ENCODE data around the gene CCDC83.
"Not testable (repeated sequence)": the region's sequence is repeated elsewhere in the genome, so short reads cannot be mapped to it uniquely, and the experiment has no call there.

CCDC83 gene

DNA sequence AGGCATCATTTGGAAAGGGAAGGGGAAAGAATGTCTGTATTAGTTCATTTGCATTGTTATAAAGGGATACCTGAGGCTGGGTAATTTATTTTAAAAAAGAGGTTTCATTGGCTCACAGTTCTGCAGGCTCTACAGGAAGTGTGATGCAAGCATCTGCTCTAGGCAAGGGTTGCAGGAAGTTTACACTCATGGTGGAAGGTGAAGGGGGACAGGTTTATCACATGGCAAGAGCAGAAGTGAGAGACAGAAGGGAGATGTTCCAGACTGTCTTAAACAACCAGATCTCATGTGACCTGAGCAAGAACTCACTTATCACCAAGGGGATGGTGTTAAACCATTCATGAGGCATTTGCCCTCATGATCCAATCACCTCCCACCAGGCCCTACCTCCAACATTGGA is 90.6 kb downstream of the CCDC83 start:
- peak in 1 of 2 donors; percentile 22 for DNase-seq

GRCh38 chr11:85946221-85946620 is 91.0 kb downstream of the CCDC83 start:
- no peak for DNase-seq

DNA sequence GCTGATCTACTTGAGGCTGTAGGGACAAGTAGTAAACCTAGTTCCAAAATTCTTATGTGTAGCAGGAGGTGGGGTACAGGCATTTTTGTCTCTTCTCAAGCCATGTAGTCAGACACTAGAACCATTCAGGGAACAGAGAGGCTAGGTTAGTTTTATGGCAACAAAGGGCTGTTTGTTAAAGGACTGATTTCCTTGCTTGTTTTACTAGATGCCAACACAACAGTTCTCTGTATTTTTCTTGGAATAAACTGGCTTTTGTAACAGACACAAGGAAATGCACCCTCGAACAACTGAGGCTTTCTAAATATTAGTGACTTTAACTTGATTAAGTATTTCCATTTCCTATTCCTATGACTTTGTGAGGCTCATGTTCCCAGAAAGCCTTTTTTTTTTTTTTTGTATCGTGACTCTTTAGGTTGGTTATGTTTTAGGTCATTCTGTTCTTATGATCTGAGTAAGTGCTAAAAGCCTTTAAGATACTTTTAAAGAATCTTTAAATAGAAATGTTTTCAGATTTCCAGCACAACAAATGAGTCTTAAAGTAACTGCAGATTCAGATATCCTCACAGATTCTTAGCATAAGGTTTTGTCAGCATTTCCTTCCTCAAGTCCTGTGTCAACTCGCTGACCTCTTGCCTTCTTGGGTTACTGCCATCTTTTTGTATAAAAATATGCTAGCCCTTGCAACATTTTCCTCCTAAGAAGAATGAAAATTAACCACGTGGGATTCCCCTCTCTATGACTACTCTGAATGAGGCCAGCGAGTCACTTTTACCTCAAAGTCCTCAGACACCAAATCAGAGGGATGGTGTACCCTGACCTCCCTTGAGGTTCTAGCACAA is 92.5 kb downstream of the CCDC83 start:
- DNase-seq = peak; percentile 92 to 96

- no peak for DNase-seq
These were observed 93.7 kb downstream of the CCDC83 start for GRCh38 chr11:85948884-85949283.

GRCh38 chr11:85949798-85950197 is 94.6 kb downstream of the CCDC83 start:
- DNase-seq = no peak

- DNase-seq = no peak
These were observed 95.3 kb downstream of the CCDC83 start for GRCh38 chr11:85950317-85951048.

DNA sequence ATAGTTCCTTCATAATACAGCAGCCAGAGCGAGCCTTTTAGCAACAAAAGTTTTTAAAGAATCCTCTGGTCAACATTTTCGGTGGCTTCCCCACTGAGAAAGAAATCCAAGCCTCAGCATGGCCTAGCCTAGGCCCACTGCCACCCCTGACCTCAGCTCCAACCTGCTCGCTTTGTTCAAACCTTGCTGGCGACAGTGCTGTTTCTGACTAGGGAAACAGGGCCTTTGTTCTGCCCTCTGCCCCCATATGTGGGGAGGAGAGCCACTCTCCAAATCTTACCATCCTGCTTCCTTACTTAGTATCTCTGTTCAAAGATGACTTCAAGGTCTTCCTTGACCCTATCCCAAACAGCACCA is 95.8 kb downstream of the CCDC83 start:
- no peak for DNase-seq

DNA sequence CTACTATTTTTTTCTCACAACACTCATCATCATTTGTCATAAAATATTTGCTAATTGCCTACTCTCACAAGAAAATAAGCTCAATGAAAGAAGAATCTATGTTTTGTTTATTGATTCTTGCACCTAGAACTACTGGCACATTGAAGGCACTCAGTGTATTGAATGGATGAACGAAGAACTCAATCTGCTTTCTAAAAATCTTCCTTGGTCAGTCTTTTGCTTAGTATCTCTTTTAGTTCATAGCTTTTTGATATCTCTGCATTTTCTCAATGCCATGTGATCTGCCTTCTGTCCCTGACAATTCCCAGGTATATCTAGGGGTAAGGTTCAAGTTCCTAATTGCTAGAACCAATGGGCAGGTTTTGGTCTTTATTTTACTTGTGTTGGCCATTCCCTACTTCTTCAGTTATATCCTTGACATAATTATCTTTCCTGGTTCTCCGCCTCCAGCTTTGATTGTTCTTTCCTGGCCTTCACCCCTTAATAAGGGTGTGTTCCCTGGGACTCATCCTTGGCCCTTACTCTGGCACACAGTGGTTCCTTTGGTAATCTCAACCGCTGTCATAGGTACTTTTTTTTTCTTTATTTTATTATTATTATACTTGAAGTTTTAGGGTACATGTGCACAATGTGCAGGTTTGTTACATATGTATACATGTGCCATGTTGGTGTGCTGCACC is 96.4 kb downstream of the CCDC83 start:
- DNase-seq = no peak

DNA sequence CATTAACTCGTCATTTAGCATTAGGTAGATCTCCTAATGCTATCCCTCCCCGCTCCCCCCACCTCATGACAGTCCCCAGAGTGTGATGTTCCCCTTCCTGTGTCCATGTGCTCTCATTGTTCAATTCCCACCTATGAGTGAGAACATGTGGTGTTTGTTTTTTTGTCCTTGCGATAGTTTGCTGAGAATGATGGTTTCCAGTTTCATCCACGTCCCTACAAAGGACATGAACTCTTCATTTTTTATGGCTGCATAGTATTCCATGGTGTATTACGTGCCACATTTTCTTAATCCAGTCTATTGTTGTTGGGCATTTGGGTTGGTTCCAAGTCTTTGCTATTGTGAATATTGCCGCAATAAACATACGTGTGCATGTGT is 96.9 kb downstream of the CCDC83 start:
- not testable (repeated sequence) for DNase-seq

DNA sequence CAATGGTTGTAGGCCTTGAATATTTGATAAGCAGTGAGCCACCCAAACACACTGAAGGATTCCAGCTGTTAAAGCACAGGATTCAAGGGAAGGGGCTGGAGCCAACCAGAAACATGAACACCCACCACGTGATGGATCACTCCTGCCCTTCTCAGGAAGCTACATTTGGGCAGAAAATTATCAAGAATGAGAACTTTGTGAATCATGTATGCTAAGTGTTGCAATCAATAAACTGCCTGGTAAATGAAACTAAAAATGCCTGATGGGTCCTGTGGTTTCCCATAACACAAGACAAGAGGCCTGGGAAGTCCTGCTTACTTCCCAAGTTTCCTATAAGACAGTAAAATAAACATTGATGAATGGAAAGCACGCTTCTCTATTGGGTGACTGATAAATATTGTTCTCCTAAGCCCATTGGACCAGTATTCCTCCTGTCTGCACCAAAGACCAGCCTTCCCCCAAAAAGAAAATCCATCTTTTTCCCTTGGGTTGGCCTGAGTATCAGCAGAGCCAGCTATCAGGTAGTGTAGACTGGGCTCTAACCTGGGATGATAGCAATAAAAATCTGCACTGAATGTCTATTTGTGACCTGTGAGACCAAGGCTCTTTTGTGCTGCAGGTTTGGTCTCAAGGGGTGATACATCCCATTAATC is 98.4 kb downstream of the CCDC83 start:
- peak; percentile 62 to 83 for DNase-seq

GRCh38 chr11:85955531-85955930 is 100.3 kb downstream of the CCDC83 start:
- no peak for DNase-seq

GRCh38 chr11:85960678-85961077 is 105.5 kb downstream of the CCDC83 start:
- no peak for DNase-seq

- no peak for DNase-seq
These were observed 105.9 kb downstream of the CCDC83 start for GRCh38 chr11:85961130-85961529.

DNA sequence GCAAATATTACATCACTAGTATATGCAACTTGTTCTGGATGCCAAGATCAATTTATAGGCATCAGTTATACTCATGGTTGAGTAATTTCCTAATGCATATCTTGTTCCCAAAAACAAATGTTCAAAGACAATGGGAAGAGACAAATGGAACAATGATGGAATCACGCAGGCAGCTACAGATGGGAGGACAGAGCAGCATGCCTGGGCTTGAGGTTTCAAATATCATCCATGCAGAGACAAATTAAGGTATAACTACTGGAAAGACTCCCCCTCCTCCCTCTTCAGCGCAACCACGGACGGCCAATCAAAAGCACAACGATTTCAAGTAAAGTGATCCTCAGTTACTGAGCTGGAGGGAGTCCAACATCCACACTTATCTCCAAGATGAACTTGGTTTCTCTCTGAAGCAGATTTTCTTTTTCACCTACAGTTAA is 106.8 kb downstream of the CCDC83 start:
- no peak for DNase-seq

GRCh38 chr11:85965202-85965601 is 110.0 kb downstream of the CCDC83 start:
- no peak for DNase-seq

GRCh38 chr11:85967457-85967856 is 112.3 kb downstream of the CCDC83 start:
- no peak for DNase-seq
